GM12878 (cell line): ENCODE measurements around the gene FBXL19. TPM values are rescaled to one million over a fixed set of nuclear protein-coding genes. Genes with fewer than 3 reads are reported as not detected.

Experiments used
- CHD4 ChIP-seq: fragments of 200-600 bp; sonication (generic); IDR thresholded peaks from 2 replicates; pipeline ENCODE4 v1.6.1; 2016; ENCODE audit warnings: mild to moderate bottlenecking
- CUX1 ChIP-seq: IDR thresholded peaks from 2 replicates; pipeline ENCODE4 v1.6.1; 2012; ENCODE audit warnings: improper control_type of control experiment, low read depth, low read length; ENCODE audit not compliant: insufficient replicate concordance
- EGR1 ChIP-seq, 2 experiments: IDR thresholded peaks; 1 replicate in 1 of 2; 2 replicates in 1 of 2; pipeline ENCODE4 v1.6.1; 2011 to 2012; ENCODE audit warnings: low read depth in 2 of 2, low read length in 2 of 2, borderline replicate concordance in 1 of 2, mild to moderate bottlenecking in 1 of 2, moderate library complexity in 1 of 2
- ESRRA ChIP-seq: IDR thresholded peaks from 2 replicates; pipeline ENCODE4 v1.6.1; 2012; ENCODE audit warnings: mild to moderate bottlenecking, low read length, improper control_type of control experiment
- IRF4 ChIP-seq: IDR thresholded peaks from 2 replicates; pipeline ENCODE4 v1.6.1; 2011; ENCODE audit warnings: low read depth, low read length
- LARP7 ChIP-seq: fragments of 450-650 bp; IDR thresholded peaks from 2 replicates; pipeline ENCODE4 v1.6.1; 2017; ENCODE audit warnings: mild to moderate bottlenecking
- MXI1 ChIP-seq: fragments of 150-350 bp; IDR thresholded peaks from 2 replicates; pipeline ENCODE4 v1.6.1; 2011; ENCODE audit warnings: low read depth, mild to moderate bottlenecking, inconsistent platforms, low read length, improper control_type of control experiment
- PAX8 ChIP-seq: fragments of 450-650 bp; IDR thresholded peaks from 2 replicates; pipeline ENCODE4 v1.6.1; 2017; ENCODE audit warnings: mild to moderate bottlenecking, moderate library complexity
- POLR2AphosphoS2 ChIP-seq: IDR thresholded peaks from 2 replicates; pipeline ENCODE4 v1.6.1; 2011; ENCODE audit warnings: low read depth, mild to moderate bottlenecking, low read length, improper control_type of control experiment, moderate library complexity
- RELB ChIP-seq: fragments of 450-650 bp; IDR thresholded peaks from 2 replicates; pipeline ENCODE4 v1.6.1; 2017; ENCODE audit warnings: low read depth, mild to moderate bottlenecking, moderate library complexity
- SIN3A ChIP-seq: IDR thresholded peaks from 2 replicates; pipeline ENCODE4 v1.6.1; 2012; ENCODE audit warnings: low read depth, low read length, improper control_type of control experiment
- SIX5 ChIP-seq: IDR thresholded peaks from 2 replicates; pipeline ENCODE4 v1.6.1; 2011; ENCODE audit warnings: mild to moderate bottlenecking, low read depth, low read length, moderate library complexity; ENCODE audit not compliant: severe bottlenecking
- SMAD5 ChIP-seq: IDR thresholded peaks from 2 replicates; pipeline ENCODE4 v1.6.1; 2016; ENCODE audit warnings: antibody characterized with exemption, low read depth
- SMARCA5 ChIP-seq: fragments of 450-650 bp; IDR thresholded peaks from 2 replicates; pipeline ENCODE4 v1.6.1; 2017; ENCODE audit warnings: mild to moderate bottlenecking
- SREBF1 ChIP-seq: IDR thresholded peaks from 2 replicates; pipeline ENCODE4 v1.6.1; 2012; ENCODE audit warnings: mild to moderate bottlenecking, low read length
- TAF1 ChIP-seq: IDR thresholded peaks from 2 replicates; pipeline ENCODE4 v1.6.1; 2011; ENCODE audit warnings: mild to moderate bottlenecking, low read depth, low read length, borderline replicate concordance
- WRNIP1 ChIP-seq: IDR thresholded peaks from 2 replicates; pipeline ENCODE4 v1.6.1; 2011; ENCODE audit warnings: low read depth, low read length, improper control_type of control experiment, borderline replicate concordance
- ZBTB40 ChIP-seq: fragments of 450-650 bp; IDR thresholded peaks from 2 replicates; pipeline ENCODE4 v1.6.1; 2016; ENCODE audit warnings: mild to moderate bottlenecking, moderate library complexity, borderline replicate concordance
- ZNF207 ChIP-seq: fragments of 450-650 bp; IDR thresholded peaks from 2 replicates; pipeline ENCODE4 v1.6.1; 2014; ENCODE audit warnings: antibody characterized with exemption, mild to moderate bottlenecking, borderline replicate concordance
- ZSCAN29 ChIP-seq: fragments of 450-650 bp; IDR thresholded peaks from 2 replicates; pipeline ENCODE4 v1.6.1; 2017; ENCODE audit warnings: mild to moderate bottlenecking, moderate library complexity
- polyA plus RNA-seq, 11 experiments: library from polyadenylated mRNA; depleted of rRNA in 4 of 11; unstranded in 6 of 11; stranded (reverse) in 5 of 11; fragments of >200 nt; fragmentation: Nextera tagmentation in 4 of 11; fragmentation: Illumina TruSeq in 1 of 11; extraction: Ambion mirVana in 4 of 11; extraction: Trizol in 1 of 11; gene quantifications; 1 replicate in 1 of 11; 2 replicates in 10 of 11; pipeline versions ENCODE4 v1.2.1 to v1.2.3, GENCODE V29; 2011 to 2016; ENCODE audit warnings: inconsistent platforms in 2 of 11, missing spikeins in 2 of 11, low read depth in 1 of 11
- total RNA-seq, 4 experiments: library from RNA; depleted of rRNA in 3 of 4; stranded (reverse); fragments of >200 nt in 3 of 4; fragmentation: Illumina TruSeq in 1 of 4; extraction: Trizol in 1 of 4; gene quantifications; 2 replicates each; pipeline versions ENCODE4 v1.2.1 to v1.2.3, GENCODE V29; 2013 to 2021

Gene FBXL19
- total and polyA plus RNA-seq, 10 of the 15 experiments (the other 5 are each of a cell fraction or from before 2014, with no cell fraction given) = 0.02 to 32.1 (median 6.8) TPM; not detected in 1

- TF ChIP-seq CUX1 (no peak), SIN3A (no peak; the same call in 1 of the 2 replicates), CHD4 (no peak), TAF1 (peak; percentile 26; the same call in 1 of the 2 replicates), RELB (peak; percentile 85), LARP7 (no peak), ZNF207 (peak; percentile 70), POLR2AphosphoS2 (no peak), ZSCAN29 (no peak), ZBTB40 (peak; percentile 82), PAX8 (no peak), SIX5 (peak; percentile 96), MXI1 (no peak), ESRRA (peak; percentile 81; the same call in 1 of the 2 replicates), SMAD5 (peak; percentile 19; the same call in 1 of the 2 replicates), EGR1 (IDR thresholded peaks at IDR 0.05; ENCODE audit: borderline replicate concordance in 1 of 2, low read depth in 2 of 2, low read length in 2 of 2) (peak in 1 of 2 experiments; percentile 72; a peak in 1 of 3 replicates), WRNIP1 (peak; percentile 69; the same call in 1 of the 2 replicates), IRF4 (peak; percentile 14; the same call in 1 of the 2 replicates), SMARCA5 (peak; percentile 16; the same call in 1 of the 2 replicates), SREBF1 (peak; percentile 95)
Observed at GRCh38 chr16:30922960-30923535, 324 bp upstream of the FBXL19 start (continued).
